Measurements from ENCODE around the gene KLHL29. TPM values are rescaled to one million over a fixed set of nuclear protein-coding genes. Genes with fewer than 3 reads are reported as not detected.

KLHL29 gene
- total RNA-seq, 1 experiment from 2014 or later, result 43.1 TPM

GRCh38 chr2:23459032-23459431, 74.1 kb downstream of the KLHL29 start:
- no peaks in the 10 kb centered on the region for H3K27me3 Mint-ChIP-seq (ENCODE audit: insufficient read depth, unreplicated experiment)
- ChIA-PET CTCF (interaction anchor here (0.6 to 3.3 kb wide), 8 partner anchors 9 to 1103 kb away, joined by 3 to 13 read pairs (median 3); no protein-coding TSS in a partner anchor), POLR2A (no interaction called here)
- no peak for TF ChIP-seq CTCF (IDR thresholded peaks at IDR 0.05; ENCODE audit: unreplicated experiment)
- no peaks in the 10 kb centered on the region for H3K4me1 Mint-ChIP-seq (ENCODE audit: insufficient read depth, unreplicated experiment)
- no peaks in the 10 kb centered on the region for H3K36me3 Mint-ChIP-seq (ENCODE audit: insufficient read depth, unreplicated experiment)
- H3K27ac Mint-ChIP-seq (ENCODE audit: low read depth, unreplicated experiment), result no peak overlapping the region
- no peak overlapping the region for H3K4me3 Mint-ChIP-seq (ENCODE audit: unreplicated experiment)
- BruUV-seq (replicated peaks), result no TSS peak
- intact Hi-C loops (cut with micrococcal nuclease), result no loop called here
- no peak for DNase-seq (ENCODE audit: unreplicated experiment)
- H3K9me3 Mint-ChIP-seq (ENCODE audit: unreplicated experiment), result no peaks in the 10 kb centered on the region

GRCh38 chr2:23460228-23460627, 75.2 kb downstream of the KLHL29 start:
- Mint-ChIP-seq H3K4me3 (ENCODE audit: unreplicated experiment) (no peak overlapping the region), H3K4me1 (ENCODE audit: insufficient read depth, unreplicated experiment) (no peaks in the 10 kb centered on the region), H3K27ac (ENCODE audit: low read depth, unreplicated experiment) (no peak overlapping the region), H3K9me3 (ENCODE audit: unreplicated experiment) (no peaks in the 10 kb centered on the region), H3K36me3 (ENCODE audit: insufficient read depth, unreplicated experiment) (no peaks in the 10 kb centered on the region), H3K27me3 (ENCODE audit: insufficient read depth, unreplicated experiment) (no peaks in the 10 kb centered on the region)
- peak; percentile 42 for TF ChIP-seq CTCF (IDR thresholded peaks at IDR 0.05; ENCODE audit: unreplicated experiment)
- BruUV-seq (replicated peaks), result no TSS peak
- ChIA-PET POLR2A (no interaction called here), CTCF (interaction anchor here (0.6 to 3.3 kb wide), 21 partner anchors 10 to 252 kb away, joined by 3 to 15 read pairs (median 4); no protein-coding TSS in a partner anchor)
- intact Hi-C loops (cut with micrococcal nuclease), result loop anchor here (1.0 to 5.0 kb wide), 2 partner anchors 93 to 261 kb away; no protein-coding TSS in a partner anchor
- peak; percentile 50 for DNase-seq (ENCODE audit: unreplicated experiment)

GRCh38 chr2:23460993-23461392, 76.0 kb downstream of the KLHL29 start:
- Mint-ChIP-seq H3K4me3 (ENCODE audit: unreplicated experiment) (no peak overlapping the region), H3K9me3 (ENCODE audit: unreplicated experiment) (no peaks in the 10 kb centered on the region), H3K27me3 (ENCODE audit: insufficient read depth, unreplicated experiment) (no peaks in the 10 kb centered on the region), H3K27ac (ENCODE audit: low read depth, unreplicated experiment) (no peak overlapping the region), H3K4me1 (ENCODE audit: insufficient read depth, unreplicated experiment) (no peaks in the 10 kb centered on the region), H3K36me3 (ENCODE audit: insufficient read depth, unreplicated experiment) (no peaks in the 10 kb centered on the region)
- CTCF ChIA-PET, result interaction anchor here (0.6 to 3.3 kb wide), 23 partner anchors 10 to 320 kb away, joined by 3 to 15 read pairs (median 4); no protein-coding TSS in a partner anchor
- no TSS peak for BruUV-seq (replicated peaks)
- TF ChIP-seq CTCF (IDR thresholded peaks at IDR 0.05; ENCODE audit: unreplicated experiment), result no peak
- POLR2A ChIA-PET, result no interaction called here
- no peak for DNase-seq (ENCODE audit: unreplicated experiment)
- intact Hi-C loops (cut with micrococcal nuclease), result loop anchor here (1.0 to 5.0 kb wide), 2 partner anchors 94 to 262 kb away; no protein-coding TSS in a partner anchor

GRCh38 chr2:23464156-23464555, 79.2 kb downstream of the KLHL29 start:
- no peaks in the 10 kb centered on the region for H3K27me3 Mint-ChIP-seq (ENCODE audit: insufficient read depth, unreplicated experiment)
- no peak for TF ChIP-seq CTCF (IDR thresholded peaks at IDR 0.05; ENCODE audit: unreplicated experiment)
- peaks cover 3% of the 10 kb centered on the region for H3K4me1 Mint-ChIP-seq (ENCODE audit: insufficient read depth, unreplicated experiment)
- ChIA-PET CTCF (interaction anchor here (0.5 kb wide), 1 partner anchor 67 kb away, joined by 3 read pairs; no protein-coding TSS in a partner anchor), POLR2A (no interaction called here)
- DNase-seq (ENCODE audit: unreplicated experiment), result no peak
- no peaks in the 10 kb centered on the region for H3K36me3 Mint-ChIP-seq (ENCODE audit: insufficient read depth, unreplicated experiment)
- no TSS peak for BruUV-seq (replicated peaks)
- H3K4me3 Mint-ChIP-seq (ENCODE audit: unreplicated experiment), result no peak overlapping the region
- intact Hi-C loops (cut with micrococcal nuclease), result loop anchor here (5.0 kb wide), 1 partner anchor 97 kb away; no protein-coding TSS in a partner anchor
- H3K27ac Mint-ChIP-seq (ENCODE audit: low read depth, unreplicated experiment), result no peak overlapping the region
- H3K9me3 Mint-ChIP-seq (ENCODE audit: unreplicated experiment), result no peaks in the 10 kb centered on the region
